WTC11 (cell line): ENCODE measurements around the gene APBA3. TPM values are rescaled to one million over a fixed set of nuclear protein-coding genes. Genes with fewer than 3 reads are reported as not detected.

Experiments used
- ATAC-seq: fragments of 200-7000 bp; cut with Tn5 transposase; 2 replicates; pipeline ENCODE4 v1.10.0; 2021; ENCODE audit warnings: mild to moderate bottlenecking, moderate library complexity
- CTCF ChIA-PET: fragments of 300-600 bp; sonication (Branson Sonifier 250); formaldehyde crosslinking; loops from one replicate; lab custom pipeline; 2021; ENCODE audit warnings: antibody characterized with exemption; lab: Charles Lee
- POLR2A ChIA-PET: fragments of 350-600 bp; sonication (Branson Sonifier 250); formaldehyde crosslinking; loops from one replicate; lab custom pipeline; 2021; ENCODE audit warnings: antibody characterized with exemption; lab: Charles Lee
- DNase-seq: peaks from one replicate; pipeline ENCODE4 v3.0.0; 2021; ENCODE audit warnings: low spot score
- H3K27ac Mint-ChIP-seq: 2 replicates; pipeline ENCODE4 v1.8.0; 2021; ENCODE audit warnings: mixed read lengths
- H3K27me3 Mint-ChIP-seq: 2 replicates; pipeline ENCODE4 v1.8.0; 2021; ENCODE audit warnings: low read depth, mild to moderate bottlenecking, moderate library complexity, mixed read lengths
- H3K36me3 Mint-ChIP-seq: 2 replicates; pipeline ENCODE4 v1.8.0; 2021; ENCODE audit warnings: mixed read lengths
- H3K4me1 Mint-ChIP-seq: 2 replicates; pipeline ENCODE4 v1.8.0; 2022; ENCODE audit warnings: mixed read lengths
- H3K4me3 Mint-ChIP-seq: 2 replicates; pipeline ENCODE4 v1.8.0; 2021; ENCODE audit warnings: mild to moderate bottlenecking, moderate library complexity, mixed read lengths
- H3K9me3 Mint-ChIP-seq: 2 replicates; pipeline ENCODE4 v1.8.0; 2021; ENCODE audit warnings: mixed read lengths
- CREM ChIP-seq: sonication (generic); formaldehyde crosslinking; IDR thresholded peaks from 2 replicates; pipeline ENCODE4 v1.8.1; 2022; ENCODE audit warnings: mild to moderate bottlenecking, missing genetic modification reagents, moderate library complexity
- E2F1 ChIP-seq: sonication (generic); formaldehyde crosslinking; IDR thresholded peaks from 2 replicates; pipeline ENCODE4 v1.8.0; 2022; ENCODE audit warnings: mild to moderate bottlenecking, missing genetic modification reagents
- GTF2I ChIP-seq: fragments of 250-450 bp; sonication (Bioruptor Pico); conservative IDR thresholded peaks from 2 replicates; pipeline ENCODE4 v1.4.0; 2021; ENCODE audit warnings: mild to moderate bottlenecking
- HMGXB4 ChIP-seq: sonication (generic); formaldehyde crosslinking; IDR thresholded peaks from 2 replicates; pipeline ENCODE4 v1.8.1; 2023; ENCODE audit warnings: mild to moderate bottlenecking, moderate library complexity, missing genetic modification reagents
- IRF1 ChIP-seq: sonication (generic); formaldehyde crosslinking; IDR thresholded peaks from 2 replicates; pipeline ENCODE4 v1.8.0; 2023; ENCODE audit warnings: missing genetic modification reagents
- PREB ChIP-seq: sonication (generic); formaldehyde crosslinking; IDR thresholded peaks from 2 replicates; pipeline ENCODE4 v1.8.1; 2022; ENCODE audit warnings: mild to moderate bottlenecking, missing genetic modification reagents, moderate library complexity, borderline replicate concordance
- SMAD3 ChIP-seq: sonication (generic); formaldehyde crosslinking; IDR thresholded peaks from 2 replicates; pipeline ENCODE4 v1.8.0; 2022; ENCODE audit warnings: missing genetic modification reagents, mild to moderate bottlenecking, borderline replicate concordance
- SOX15 ChIP-seq: fragments of 250-450 bp; sonication (Bioruptor Pico); IDR thresholded peaks from 2 replicates; pipeline ENCODE4 v1.9.0; 2021; ENCODE audit warnings: mild to moderate bottlenecking
- TCF7 ChIP-seq: sonication (generic); formaldehyde crosslinking; IDR thresholded peaks from 2 replicates; pipeline ENCODE4 v1.8.0; 2022; ENCODE audit warnings: mild to moderate bottlenecking, low read depth, missing genetic modification reagents, moderate library complexity
- ZBTB43 ChIP-seq: sonication (generic); formaldehyde crosslinking; IDR thresholded peaks from 2 replicates; pipeline ENCODE4 v1.8.1; 2023; ENCODE audit warnings: mild to moderate bottlenecking, missing genetic modification reagents
- ZNF281 ChIP-seq: sonication (generic); formaldehyde crosslinking; IDR thresholded peaks from 2 replicates; pipeline ENCODE4 v1.8.0; 2023; ENCODE audit warnings: mild to moderate bottlenecking, missing genetic modification reagents
- ZNF317 ChIP-seq: sonication (generic); formaldehyde crosslinking; IDR thresholded peaks from 2 replicates; pipeline ENCODE4 v1.8.1; 2023; ENCODE audit warnings: low read depth, mild to moderate bottlenecking, moderate library complexity, missing genetic modification reagents, borderline replicate concordance
- ZNF396 ChIP-seq: fragments of 250-450 bp; sonication (Bioruptor Pico); IDR thresholded peaks from 2 replicates; pipeline ENCODE4 v1.8.0; 2021; ENCODE audit warnings: mild to moderate bottlenecking, moderate library complexity, borderline replicate concordance
- ZNF416 ChIP-seq: fragments of 250-450 bp; sonication (Bioruptor Pico); IDR thresholded peaks from 2 replicates; pipeline ENCODE4 v1.9.0; 2021; ENCODE audit warnings: mild to moderate bottlenecking, inconsistent platforms
- total RNA-seq: library from RNA; stranded (reverse); gene quantifications from 3 replicates; pipeline ENCODE4 v1.2.3, GENCODE V29; 2021
- TF ChIP-seq, protein P1 (sequence below): fragments of 200-600 bp; IDR thresholded peaks from 2 replicates; pipeline ENCODE4 v1.8.0; 2022; ENCODE audit warnings: antibody characterized with exemption
- TF ChIP-seq, protein P2 (sequence below): sonication (generic); formaldehyde crosslinking; IDR thresholded peaks from 2 replicates; pipeline ENCODE4 v1.8.1; 2023; ENCODE audit warnings: mild to moderate bottlenecking, missing genetic modification reagents, moderate library complexity
- TF ChIP-seq, protein P3 (sequence below): sonication (generic); formaldehyde crosslinking; IDR thresholded peaks from 2 replicates; pipeline ENCODE4 v1.8.1; 2022; ENCODE audit warnings: low read depth, mild to moderate bottlenecking, moderate library complexity, missing genetic modification reagents, borderline replicate concordance

APBA3 gene
- total RNA-seq, 1 experiment from 2014 or later = 27.5 TPM

DNA sequence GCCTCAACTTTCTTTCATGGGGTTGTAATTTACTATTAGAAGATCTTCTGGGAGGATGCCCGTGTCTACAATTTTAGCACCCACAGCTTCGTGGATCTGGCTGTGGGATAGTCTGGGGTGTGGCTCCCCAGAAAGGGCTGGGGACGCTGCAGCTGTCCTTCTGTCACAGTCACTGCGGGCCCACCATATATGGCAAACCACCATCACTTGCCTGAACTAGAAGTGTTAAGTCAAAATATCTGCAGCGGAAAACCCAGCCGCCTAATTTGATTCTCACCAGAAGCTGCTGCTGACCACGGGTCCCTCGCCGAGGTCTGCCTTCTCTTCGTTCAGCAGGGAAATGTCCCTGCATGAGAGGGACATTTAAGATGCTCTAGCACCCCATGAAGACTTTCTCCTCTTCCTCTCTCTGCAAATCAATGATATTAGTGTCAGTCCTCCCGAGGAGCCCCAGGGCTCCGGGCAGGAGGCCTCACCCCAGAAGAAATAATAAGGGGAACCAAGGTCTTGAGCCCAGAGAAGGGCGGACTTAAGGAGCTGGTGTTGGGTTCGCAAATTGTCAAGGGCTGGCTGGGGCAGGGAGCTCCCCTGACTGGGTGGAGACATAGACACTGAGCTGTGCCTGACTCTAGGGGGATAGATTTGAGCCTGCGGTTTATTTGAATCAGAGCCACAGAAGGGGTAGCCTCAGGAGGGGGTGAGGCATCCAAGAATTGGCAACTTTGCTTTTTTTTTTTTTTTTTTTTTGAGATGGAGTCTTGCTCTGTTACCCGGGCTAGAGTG, 27.7 kb upstream of the APBA3 start:
- Mint-ChIP-seq H3K9me3 (peaks cover 3% of the 10 kb centered on the region; the same call in 1 of the 2 replicates), H3K27me3 (peaks cover 28% of the 10 kb centered on the region), H3K4me1 (peaks cover 7% of the 10 kb centered on the region), H3K36me3 (no peaks in the 10 kb centered on the region), H3K27ac (no peak overlapping the region), H3K4me3 (no peak overlapping the region)
- no peak for DNase-seq
- ChIA-PET POLR2A (interaction anchor here (0.5 kb wide), 1 partner anchor 206 kb away, joined by 6 read pairs; no protein-coding TSS in a partner anchor), CTCF (interaction anchor here (0.6 to 2.5 kb wide), 5 partner anchors 20 to 199 kb away, joined by 3 to 16 read pairs (median 3); partner anchors contain the start of gene MRPL54)
- ATAC-seq = no peak
- TF ChIP-seq, protein P1, sequence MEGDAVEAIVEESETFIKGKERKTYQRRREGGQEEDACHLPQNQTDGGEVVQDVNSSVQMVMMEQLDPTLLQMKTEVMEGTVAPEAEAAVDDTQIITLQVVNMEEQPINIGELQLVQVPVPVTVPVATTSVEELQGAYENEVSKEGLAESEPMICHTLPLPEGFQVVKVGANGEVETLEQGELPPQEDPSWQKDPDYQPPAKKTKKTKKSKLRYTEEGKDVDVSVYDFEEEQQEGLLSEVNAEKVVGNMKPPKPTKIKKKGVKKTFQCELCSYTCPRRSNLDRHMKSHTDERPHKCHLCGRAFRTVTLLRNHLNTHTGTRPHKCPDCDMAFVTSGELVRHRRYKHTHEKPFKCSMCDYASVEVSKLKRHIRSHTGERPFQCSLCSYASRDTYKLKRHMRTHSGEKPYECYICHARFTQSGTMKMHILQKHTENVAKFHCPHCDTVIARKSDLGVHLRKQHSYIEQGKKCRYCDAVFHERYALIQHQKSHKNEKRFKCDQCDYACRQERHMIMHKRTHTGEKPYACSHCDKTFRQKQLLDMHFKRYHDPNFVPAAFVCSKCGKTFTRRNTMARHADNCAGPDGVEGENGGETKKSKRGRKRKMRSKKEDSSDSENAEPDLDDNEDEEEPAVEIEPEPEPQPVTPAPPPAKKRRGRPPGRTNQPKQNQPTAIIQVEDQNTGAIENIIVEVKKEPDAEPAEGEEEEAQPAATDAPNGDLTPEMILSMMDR = no peak
- TF ChIP-seq ZBTB43 (CRISPR knock-in tag) = no peak
- no peak for TF ChIP-seq PREB (CRISPR knock-in tag)
- no peak for TF ChIP-seq ZNF396
- no peak for TF ChIP-seq IRF1 (CRISPR knock-in tag)
- TF ChIP-seq SMAD3 (CRISPR knock-in tag) = no peak
- TF ChIP-seq, protein P2, sequence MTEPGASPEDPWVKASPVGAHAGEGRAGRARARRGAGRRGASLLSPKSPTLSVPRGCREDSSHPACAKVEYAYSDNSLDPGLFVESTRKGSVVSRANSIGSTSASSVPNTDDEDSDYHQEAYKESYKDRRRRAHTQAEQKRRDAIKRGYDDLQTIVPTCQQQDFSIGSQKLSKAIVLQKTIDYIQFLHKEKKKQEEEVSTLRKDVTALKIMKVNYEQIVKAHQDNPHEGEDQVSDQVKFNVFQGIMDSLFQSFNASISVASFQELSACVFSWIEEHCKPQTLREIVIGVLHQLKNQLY = no peak
- TF ChIP-seq CREM (CRISPR knock-in tag) = no peak

DNA sequence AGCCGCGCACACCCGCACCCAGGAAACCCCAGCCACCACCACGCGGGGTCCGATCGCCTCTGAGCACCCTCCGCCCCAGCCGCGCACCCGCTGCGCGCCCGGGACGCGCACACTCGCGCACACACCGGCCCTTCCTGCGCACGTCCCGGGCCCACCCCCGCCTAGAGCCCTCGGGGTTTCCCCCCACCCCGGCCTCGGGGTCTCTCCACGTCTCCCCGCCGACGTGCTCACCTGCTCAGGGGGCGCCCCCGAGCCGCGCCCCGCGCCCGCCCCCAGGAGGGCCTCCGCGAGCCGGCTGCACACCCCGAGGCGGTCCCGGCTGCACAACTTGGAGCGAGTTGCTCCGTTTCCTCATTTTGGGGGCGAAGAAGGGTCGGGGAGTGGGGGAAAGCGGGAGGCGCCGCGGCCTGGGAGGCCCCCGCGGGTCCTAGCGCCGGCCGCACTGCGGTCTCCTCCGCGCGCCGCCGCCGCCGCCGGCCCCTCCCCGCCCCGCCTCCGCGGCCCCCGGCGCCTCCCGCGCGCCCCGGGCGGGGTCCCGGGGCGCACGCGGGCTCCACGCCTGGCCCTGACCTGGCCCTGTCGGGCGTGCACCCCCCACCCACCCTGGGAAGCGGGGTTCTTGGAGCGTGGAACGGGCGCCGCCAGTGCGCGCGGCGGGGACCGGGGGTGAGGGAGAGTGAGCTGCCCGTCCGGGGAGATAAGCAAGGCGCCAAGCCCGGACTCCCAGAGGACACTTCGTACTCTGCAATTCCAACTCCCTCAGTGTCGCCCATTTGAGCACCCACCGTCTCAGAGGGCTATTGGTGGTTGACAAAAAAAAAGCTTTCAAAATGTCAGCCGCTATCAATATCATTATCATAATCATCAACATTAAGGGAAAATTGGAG, 24.7 kb upstream of the APBA3 start, which contains the start of gene MATK:
TSS of gene MATK (minus strand) at position 444 of the 887 bp plus-strand sequence. CDS start 1,246 bp downstream, outside the sequence.
- ChIA-PET CTCF (interaction anchor here (0.9 to 1.0 kb wide), 3 partner anchors 17 to 94 kb away, joined by 3 to 5 read pairs (median 3); partner anchors contain the start of genes APBA3, ATCAY and MRPL54), POLR2A (interaction anchor here (0.5 kb wide), 1 partner anchor 255 kb away, joined by 4 read pairs; no protein-coding TSS in a partner anchor)
- Mint-ChIP-seq H3K27ac (no peak within 1 kb of the TSS), H3K9me3 (peaks cover 14% of the 10 kb centered on the region), H3K36me3 (peaks cover 18% of the 10 kb centered on the region), H3K4me1 (peaks cover 7% of the 10 kb centered on the region), H3K4me3 (peak within 1 kb of the TSS; percentile 75), H3K27me3 (peaks cover 28% of the 10 kb centered on the region)
- DNase-seq (peak; percentile 41), ATAC-seq (peak; percentile 29)
- no peak for TF ChIP-seq ZNF396
- 0 out of 2 replicates have a peak, but pooled peaks have one; percentile 13 for TF ChIP-seq E2F1
- TF ChIP-seq ZNF281 (CRISPR knock-in tag) = no peak
- no peak for TF ChIP-seq ZNF317 (CRISPR knock-in tag)
- 0 out of 2 replicates have a peak, but pooled peaks have one; percentile 12 for TF ChIP-seq TCF7 (CRISPR knock-in tag)
- peak; percentile 97 for TF ChIP-seq GTF2I (CRISPR knock-in tag)
- TF ChIP-seq, protein P3, sequence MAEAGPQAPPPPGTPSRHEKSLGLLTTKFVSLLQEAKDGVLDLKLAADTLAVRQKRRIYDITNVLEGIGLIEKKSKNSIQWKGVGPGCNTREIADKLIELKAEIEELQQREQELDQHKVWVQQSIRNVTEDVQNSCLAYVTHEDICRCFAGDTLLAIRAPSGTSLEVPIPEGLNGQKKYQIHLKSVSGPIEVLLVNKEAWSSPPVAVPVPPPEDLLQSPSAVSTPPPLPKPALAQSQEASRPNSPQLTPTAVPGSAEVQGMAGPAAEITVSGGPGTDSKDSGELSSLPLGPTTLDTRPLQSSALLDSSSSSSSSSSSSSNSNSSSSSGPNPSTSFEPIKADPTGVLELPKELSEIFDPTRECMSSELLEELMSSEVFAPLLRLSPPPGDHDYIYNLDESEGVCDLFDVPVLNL = peak; percentile 72; the same call in 1 of the 2 replicates
- TF ChIP-seq SOX15 (CRISPR knock-in tag) = no peak
- TF ChIP-seq ZNF416 (CRISPR knock-in tag) = no peak
- peak; percentile 45; the same call in 1 of the 2 replicates for TF ChIP-seq HMGXB4 (CRISPR knock-in tag)
